Measurements from ENCODE around the gene TOM1L2.

DNA sequence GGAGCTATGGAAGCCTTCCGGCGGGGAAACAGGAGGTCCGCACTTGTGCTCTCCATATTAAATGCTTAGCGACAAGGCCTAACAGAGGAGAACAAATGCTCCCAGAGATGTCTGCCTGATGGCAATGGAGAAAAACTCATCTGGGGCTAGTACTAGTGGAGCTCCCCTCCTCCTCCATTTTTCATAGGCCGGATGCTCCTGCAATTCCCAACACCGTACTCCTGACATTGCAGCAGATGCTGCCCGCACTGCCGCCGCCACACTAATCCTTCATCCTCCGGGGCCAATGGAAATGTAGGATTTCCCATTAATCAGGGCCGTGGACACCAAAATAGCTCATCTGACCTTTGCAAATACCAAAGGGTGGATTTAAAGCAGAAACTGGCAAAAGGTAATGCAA lies 27.5 kb downstream of the TOM1L2 start:
- TF ChIP-seq POLR2A (IDR thresholded peaks at IDR 0.05) = no peak
- TF ChIP-seq, protein P1, sequence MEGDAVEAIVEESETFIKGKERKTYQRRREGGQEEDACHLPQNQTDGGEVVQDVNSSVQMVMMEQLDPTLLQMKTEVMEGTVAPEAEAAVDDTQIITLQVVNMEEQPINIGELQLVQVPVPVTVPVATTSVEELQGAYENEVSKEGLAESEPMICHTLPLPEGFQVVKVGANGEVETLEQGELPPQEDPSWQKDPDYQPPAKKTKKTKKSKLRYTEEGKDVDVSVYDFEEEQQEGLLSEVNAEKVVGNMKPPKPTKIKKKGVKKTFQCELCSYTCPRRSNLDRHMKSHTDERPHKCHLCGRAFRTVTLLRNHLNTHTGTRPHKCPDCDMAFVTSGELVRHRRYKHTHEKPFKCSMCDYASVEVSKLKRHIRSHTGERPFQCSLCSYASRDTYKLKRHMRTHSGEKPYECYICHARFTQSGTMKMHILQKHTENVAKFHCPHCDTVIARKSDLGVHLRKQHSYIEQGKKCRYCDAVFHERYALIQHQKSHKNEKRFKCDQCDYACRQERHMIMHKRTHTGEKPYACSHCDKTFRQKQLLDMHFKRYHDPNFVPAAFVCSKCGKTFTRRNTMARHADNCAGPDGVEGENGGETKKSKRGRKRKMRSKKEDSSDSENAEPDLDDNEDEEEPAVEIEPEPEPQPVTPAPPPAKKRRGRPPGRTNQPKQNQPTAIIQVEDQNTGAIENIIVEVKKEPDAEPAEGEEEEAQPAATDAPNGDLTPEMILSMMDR (IDR thresholded peaks at IDR 0.05) = no peak
- TF ChIP-seq POLR2AphosphoS5 (IDR thresholded peaks at IDR 0.05) = no peak

All from breast epithelium (tissue), 3 donors.